Stimulated activated CD4-positive, alpha-beta T cell treated with anti-CD3 and anti-CD28 coated beads, TNF-alpha, amount 100 ng/mL, for 1 hour (primary cell): ENCODE data around the gene FGR.

Experiments used
- DNase-seq, 3 donors: peaks; one replicate each; pipeline ENCODE4 v3.0.0-alpha.2; 2020; ENCODE audit warnings: low read depth in 3 of 3, low spot score in 1 of 3

FGR gene

GRCh38 chr1:27617420-27617819 lies 17.6 kb downstream of the FGR start:
- no peak for DNase-seq

GRCh38 chr1:27616441-27616840 lies 18.5 kb downstream of the FGR start:
- no peak for DNase-seq

- DNase-seq: no peak
These were observed 19.4 kb downstream of the FGR start for GRCh38 chr1:27615346-27616192.

GRCh38 chr1:27614625-27615344 lies 20.2 kb downstream of the FGR start:
- DNase-seq: no peak

- no peak for DNase-seq
These were observed 20.9 kb downstream of the FGR start for GRCh38 chr1:27614043-27614624.

GRCh38 chr1:27612718-27613117 lies 22.3 kb downstream of the FGR start:
- no peak for DNase-seq

- no peak for DNase-seq
These were observed 23.5 kb downstream of the FGR start for GRCh38 chr1:27611450-27611849.

GRCh38 chr1:27609618-27610240 lies 25.3 kb downstream of the FGR start:
- DNase-seq: no peak

GRCh38 chr1:27609210-27609555 lies 25.8 kb downstream of the FGR start:
- DNase-seq: no peak

GRCh38 chr1:27607239-27607804 lies 27.7 kb downstream of the FGR start:
- DNase-seq: no peak

GRCh38 chr1:27606708-27607238 lies 28.2 kb downstream of the FGR start:
- no peak for DNase-seq

- DNase-seq: peak in 1 of 3 donors; percentile 43
These were observed 28.9 kb downstream of the FGR start for GRCh38 chr1:27605796-27606707.

GRCh38 chr1:27605300-27605766 lies 29.7 kb downstream of the FGR start:
- DNase-seq: no peak

GRCh38 chr1:27604579-27605299 lies 30.2 kb downstream of the FGR start:
- DNase-seq: no peak

- peak; percentile 75 to 82 (median 80) for DNase-seq
These were observed 31.1 kb downstream of the FGR start, which contains the start of gene AHDC1 for GRCh38 chr1:27603681-27604578. AHDC1 (minus strand) TSS chr1:27604144; CDS start chr1:27552115, 52,029 bp downstream.

- DNase-seq: no peak
These were observed 31.7 kb downstream of the FGR start for GRCh38 chr1:27603309-27603680.

GRCh38 chr1:27602462-27603308 lies 32.3 kb downstream of the FGR start:
- peak in 1 of 3 donors; percentile 15 for DNase-seq
